K562 (cell line): Measurements from ENCODE around the gene IDH1.

Experiments used
- NONO ChIP-seq, 2 experiments: fragments of 200-400 bp in 1 of 2; fragments of 450-650 bp in 1 of 2; formaldehyde crosslinking in 1 of 2; IDR thresholded peaks; 2 replicates each; pipeline ENCODE4 v1.6.1; 2017; ENCODE audit warnings: low read depth in 2 of 2, mild to moderate bottlenecking in 2 of 2, moderate library complexity in 2 of 2, low read length in 1 of 2
- NR3C1 ChIP-seq: sonication (generic); formaldehyde crosslinking; IDR thresholded peaks from 2 replicates; pipeline ENCODE4 v1.8.1; 2022; ENCODE audit warnings: missing genetic modification reagents
- PCBP2 ChIP-seq: fragments of 200-400 bp; formaldehyde crosslinking; IDR thresholded peaks from 2 replicates; pipeline ENCODE4 v1.6.1; 2018; ENCODE audit warnings: low read length, low read depth, mild to moderate bottlenecking, moderate library complexity; ENCODE audit not compliant: poor library complexity, severe bottlenecking
- TAF1 ChIP-seq: IDR thresholded peaks from 2 replicates; pipeline ENCODE4 v1.6.1; 2011; ENCODE audit warnings: mild to moderate bottlenecking, low read length, moderate library complexity; ENCODE audit not compliant: insufficient read depth, control insufficient read depth, severe bottlenecking; ENCODE audit errors: extremely low read depth
- ZNF121 ChIP-seq: sonication (generic); formaldehyde crosslinking; conservative IDR thresholded peaks from 2 replicates; pipeline ENCODE4 v1.8.0; 2022; ENCODE audit warnings: missing genetic modification reagents
- TF ChIP-seq, protein P1 (sequence below), 3 experiments: IDR thresholded peaks in 2 of 3; conservative IDR thresholded peaks in 1 of 3; 2 replicates each; pipeline ENCODE4 v1.5.1; 2011 to 2012; ENCODE audit warnings: low read length in 3 of 3, mild to moderate bottlenecking in 3 of 3, control low read depth in 2 of 3, improper control_type of control experiment in 1 of 3, inconsistent platforms in 1 of 3, low read depth in 1 of 3, mixed read lengths in 1 of 3, moderate library complexity in 1 of 3; ENCODE audit not compliant: insufficient read depth in 2 of 3

GRCh38 chr2:208278549-208278948 is 23.7 kb upstream of the IDH1 start:
- no peak for TF ChIP-seq NONO (IDR thresholded peaks at IDR 0.05; ENCODE audit: low read depth in 2 of 2, low read length in 1 of 2)
- TF ChIP-seq NR3C1 (CRISPR knock-in tag) = no peak
- TF ChIP-seq TAF1 = no peak
- TF ChIP-seq, protein P1, sequence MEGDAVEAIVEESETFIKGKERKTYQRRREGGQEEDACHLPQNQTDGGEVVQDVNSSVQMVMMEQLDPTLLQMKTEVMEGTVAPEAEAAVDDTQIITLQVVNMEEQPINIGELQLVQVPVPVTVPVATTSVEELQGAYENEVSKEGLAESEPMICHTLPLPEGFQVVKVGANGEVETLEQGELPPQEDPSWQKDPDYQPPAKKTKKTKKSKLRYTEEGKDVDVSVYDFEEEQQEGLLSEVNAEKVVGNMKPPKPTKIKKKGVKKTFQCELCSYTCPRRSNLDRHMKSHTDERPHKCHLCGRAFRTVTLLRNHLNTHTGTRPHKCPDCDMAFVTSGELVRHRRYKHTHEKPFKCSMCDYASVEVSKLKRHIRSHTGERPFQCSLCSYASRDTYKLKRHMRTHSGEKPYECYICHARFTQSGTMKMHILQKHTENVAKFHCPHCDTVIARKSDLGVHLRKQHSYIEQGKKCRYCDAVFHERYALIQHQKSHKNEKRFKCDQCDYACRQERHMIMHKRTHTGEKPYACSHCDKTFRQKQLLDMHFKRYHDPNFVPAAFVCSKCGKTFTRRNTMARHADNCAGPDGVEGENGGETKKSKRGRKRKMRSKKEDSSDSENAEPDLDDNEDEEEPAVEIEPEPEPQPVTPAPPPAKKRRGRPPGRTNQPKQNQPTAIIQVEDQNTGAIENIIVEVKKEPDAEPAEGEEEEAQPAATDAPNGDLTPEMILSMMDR (IDR thresholded peaks at IDR 0.05 in 2 of 3, conservative IDR thresholded peaks at IDR 0.05 in 1 of 3; ENCODE audit: insufficient read depth in 2 of 3, low read depth in 1 of 3, low read length in 3 of 3) = no peak
- TF ChIP-seq PCBP2 = no peak
- TF ChIP-seq ZNF121 (CRISPR knock-in tag) = no peak
